GM10847 (cell line): ENCODE measurements around the gene MYO15B.

ENCODE experiments used
- POLR2A ChIP-seq: IDR thresholded peaks from 2 replicates; pipeline ENCODE4 v1.6.1; 2011; ENCODE audit not compliant: insufficient read length; ENCODE audit errors: extremely low read depth

Gene MYO15B

DNA sequence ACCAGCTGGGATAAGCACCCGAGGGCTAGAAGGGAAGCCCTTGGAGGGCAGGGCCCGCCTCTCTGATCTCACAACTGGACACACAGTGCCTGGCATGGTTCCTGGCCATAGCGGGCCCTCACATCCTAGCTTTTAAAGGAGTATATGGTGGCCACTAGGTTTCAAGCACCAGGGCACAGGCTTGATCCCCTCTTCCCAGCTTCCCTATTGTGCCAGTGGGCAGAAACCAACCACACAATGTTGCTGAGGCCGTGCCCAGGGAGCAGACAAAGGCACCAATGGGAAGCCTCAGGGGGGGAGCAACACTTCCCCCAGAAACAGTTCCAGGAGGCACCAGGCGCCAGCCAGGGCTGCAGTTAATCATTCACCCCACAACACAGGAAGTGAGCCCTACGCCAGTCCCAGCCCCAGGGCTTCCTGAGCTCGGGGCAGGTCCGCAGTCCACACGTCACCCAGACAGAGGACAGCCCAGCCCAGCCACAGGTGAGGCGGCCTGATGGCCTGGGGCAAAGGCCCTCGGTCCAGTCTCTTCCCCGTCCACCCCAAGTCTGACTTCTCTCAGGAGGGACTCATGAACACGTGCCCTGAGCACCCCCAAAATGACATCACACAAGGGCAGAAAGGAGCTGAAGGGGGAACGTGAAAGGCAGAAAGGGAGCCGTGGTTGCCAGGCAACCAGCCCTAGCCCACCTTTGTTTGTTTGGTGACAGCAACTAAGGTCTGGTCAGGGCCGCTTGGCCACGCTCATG is 58.5 kb downstream of the MYO15B start:
- TF ChIP-seq POLR2A, result peak; percentile 24

- TF ChIP-seq POLR2A, result no peak
These were observed 59.0 kb downstream of the MYO15B start for GRCh38 chr17:75646638-75646992.

DNA sequence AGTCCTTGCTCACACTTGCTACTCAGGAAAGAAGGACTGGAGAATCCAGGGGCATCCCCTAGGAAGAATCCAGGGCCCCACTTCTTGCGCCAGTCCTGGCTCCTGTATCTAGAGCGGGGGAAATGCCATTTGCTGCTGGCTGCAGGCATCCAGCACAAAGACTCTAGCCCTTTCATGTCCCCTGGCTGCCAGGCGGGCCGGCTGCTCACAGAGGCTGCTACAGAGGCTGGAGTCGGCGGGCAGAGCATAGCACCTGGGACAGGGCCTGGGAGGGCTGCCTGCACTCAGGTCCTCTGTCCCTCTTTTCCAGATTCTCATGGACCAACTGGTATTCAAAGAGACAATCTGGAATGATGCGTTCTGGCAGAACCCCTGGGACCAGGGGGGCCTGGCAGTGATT is 59.5 kb downstream of the MYO15B start:
- TF ChIP-seq POLR2A, result no peak

DNA sequence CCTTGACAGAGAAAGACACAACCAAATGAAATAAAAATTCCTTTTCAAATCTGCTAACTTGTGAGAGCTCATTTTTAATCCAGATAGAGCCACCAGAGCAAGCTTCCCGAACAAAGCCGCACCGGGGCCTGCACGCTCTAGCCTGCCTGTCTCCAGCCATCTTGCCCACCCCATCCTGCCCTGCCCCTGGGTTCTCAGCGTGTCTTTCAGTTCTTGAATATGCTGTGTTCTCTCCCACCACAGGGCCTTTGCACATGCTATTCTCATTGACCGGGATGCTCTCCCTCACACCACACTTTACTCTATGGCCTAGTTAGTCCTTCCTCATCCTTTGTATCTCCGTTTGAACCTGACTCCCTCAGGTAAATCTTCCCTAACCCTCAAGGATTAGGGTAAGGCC is 60.3 kb downstream of the MYO15B start:
- no peak for TF ChIP-seq POLR2A

DNA sequence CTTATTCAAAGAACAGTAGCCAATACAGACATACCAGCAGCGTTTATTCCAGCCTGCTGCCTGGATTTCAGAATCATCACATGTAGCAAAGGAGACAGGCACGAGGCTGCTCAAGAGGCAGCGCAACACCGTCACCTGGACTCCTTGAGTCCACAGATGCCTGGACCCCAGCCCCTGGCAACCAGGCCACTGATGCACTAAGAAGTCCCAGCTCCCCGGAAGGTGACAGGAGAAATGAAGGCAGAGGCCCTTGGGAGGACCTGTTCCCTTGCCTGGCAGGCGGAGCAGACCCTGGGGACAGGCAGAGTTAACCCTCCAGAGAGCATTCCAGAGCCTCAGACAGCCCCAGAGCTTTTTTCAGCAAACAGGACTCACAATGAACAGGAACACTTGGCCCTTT is 62.1 kb downstream of the MYO15B start:
- no peak for TF ChIP-seq POLR2A

GRCh38 chr17:75650874-75651273 is 63.3 kb downstream of the MYO15B start:
- no peak for TF ChIP-seq POLR2A

DNA sequence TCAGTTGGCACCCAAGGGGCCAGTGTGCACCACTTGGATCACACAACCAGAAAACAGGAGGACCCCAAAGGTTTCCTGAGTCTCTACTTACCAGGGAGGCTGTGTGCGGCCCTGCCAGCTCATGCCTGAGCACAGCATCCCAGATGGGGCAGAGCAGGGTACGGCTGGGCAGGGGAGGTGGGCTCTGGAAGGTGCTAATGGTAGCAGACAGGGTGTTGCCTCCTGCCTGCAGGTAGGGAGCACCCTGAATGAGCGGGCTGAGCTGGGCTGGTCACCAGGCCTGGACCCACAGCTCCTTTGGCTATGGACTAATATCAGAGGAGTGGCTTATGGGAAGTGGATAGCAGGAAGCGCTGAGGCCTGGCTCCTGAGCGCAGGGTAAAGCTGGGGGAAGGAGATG is 64.7 kb downstream of the MYO15B start:
- TF ChIP-seq POLR2A, result no peak

DNA sequence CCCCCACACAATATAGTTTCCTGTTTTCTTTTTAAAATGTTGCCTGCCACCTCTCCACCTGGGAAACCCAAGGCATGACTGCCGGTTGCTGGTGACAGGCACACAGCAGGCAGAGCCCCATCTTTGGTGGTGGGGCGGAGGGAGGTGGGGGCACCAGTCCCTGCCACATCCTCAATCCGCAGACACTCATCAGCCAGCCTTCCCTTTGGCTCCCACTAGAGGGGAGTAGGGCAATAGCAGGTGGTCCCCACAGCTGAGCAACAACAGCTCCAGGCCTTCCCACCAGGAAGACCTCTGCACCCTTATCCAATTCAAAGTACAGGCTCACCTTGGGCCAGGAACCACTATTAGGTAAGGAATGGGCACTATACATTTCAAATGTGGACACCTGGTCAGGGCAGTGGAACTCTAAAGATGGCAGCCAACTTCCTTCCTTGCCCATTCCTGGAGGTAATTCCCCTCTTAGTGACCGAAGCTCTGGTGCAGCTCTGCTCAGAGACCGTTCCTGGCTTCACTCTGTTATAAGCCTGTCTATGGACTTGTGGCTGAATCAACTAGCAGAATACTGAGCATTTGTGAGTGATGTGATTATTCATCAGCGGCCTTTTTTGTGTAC is 65.4 kb downstream of the MYO15B start:
- TF ChIP-seq POLR2A, result no peak

GRCh38 chr17:75654176-75654575 is 66.6 kb downstream of the MYO15B start:
- TF ChIP-seq POLR2A, result no peak

DNA sequence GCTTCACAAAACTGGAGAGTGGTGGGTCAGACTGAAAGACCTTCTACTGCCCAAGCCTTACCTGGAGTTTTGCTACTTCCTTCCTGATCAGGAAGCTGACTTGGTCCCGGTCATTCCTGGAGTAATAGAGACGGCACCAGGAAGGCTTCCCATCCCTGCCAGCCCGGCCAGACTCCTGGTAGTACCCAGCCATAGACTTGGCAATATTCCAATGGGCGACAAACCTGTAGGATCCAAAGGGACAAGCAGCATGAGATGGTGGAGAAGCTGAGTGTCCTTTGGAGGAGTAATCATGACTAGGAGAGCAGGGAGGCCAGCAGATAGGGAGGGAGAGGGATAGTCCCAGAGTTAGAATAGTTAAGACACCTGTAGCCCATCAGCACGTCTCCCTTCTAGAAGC is 70.6 kb downstream of the MYO15B start:
- no peak for TF ChIP-seq POLR2A

DNA sequence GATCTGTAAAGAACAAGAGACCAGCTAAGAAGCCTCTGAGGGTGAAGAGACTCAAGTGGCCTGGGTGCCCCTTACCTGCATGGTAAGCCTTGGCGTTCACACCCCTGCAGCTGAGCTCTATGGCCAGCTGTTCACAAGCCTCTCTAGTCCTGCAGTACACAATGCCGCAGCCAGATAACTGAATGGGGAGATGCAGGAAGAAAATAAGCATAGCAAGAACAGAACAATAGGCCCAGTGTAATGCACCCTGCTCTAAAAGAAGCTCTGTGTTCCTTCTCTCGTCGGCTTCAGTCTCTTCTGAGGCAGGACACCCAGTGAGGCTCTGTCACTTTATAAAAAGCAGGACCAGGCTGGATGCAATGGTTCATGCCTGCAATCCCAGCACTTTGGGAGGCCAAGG is 73.9 kb downstream of the MYO15B start:
- TF ChIP-seq POLR2A, result no peak

DNA sequence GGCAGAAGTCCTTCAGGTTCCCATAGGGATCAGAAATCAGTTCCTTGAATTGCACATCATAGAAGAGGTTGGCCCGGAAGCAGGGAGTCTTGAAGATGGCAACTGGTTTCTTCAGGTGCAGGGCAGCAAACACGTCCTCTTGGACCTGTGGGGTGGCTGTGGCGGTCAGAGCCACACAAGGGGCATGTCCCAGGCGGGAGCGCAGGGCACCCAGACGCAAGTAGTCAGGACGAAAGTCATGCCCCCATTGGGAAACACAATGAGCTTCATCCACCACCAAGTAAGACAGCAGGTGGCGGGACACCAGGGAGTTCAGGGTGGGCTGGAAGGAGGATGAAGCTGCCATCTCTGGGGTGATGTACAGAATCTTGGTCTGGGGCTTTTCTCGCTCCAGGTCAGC is 74.9 kb downstream of the MYO15B start:
- TF ChIP-seq POLR2A, result no peak

GRCh38 chr17:75664099-75664549 is 76.5 kb downstream of the MYO15B start:
- TF ChIP-seq POLR2A, result no peak

DNA sequence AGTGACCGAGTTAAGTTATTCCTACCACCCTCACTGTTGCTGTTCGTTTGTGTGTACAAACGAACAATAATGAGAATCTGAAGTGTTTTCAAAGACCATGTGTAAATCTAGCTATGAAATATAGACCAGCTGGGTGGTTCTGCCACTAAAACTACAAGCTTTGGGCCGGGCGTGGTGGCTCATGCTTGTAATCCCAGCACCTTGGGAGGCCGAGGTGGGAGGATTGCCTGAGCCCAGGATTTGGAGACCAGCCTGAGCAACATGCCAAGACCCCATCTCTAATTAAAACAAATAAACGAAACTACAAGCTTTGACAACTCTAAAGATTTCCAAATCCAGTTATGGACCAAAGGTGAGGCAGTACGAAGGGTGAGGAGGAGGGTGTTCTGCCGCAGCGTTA is 78.4 kb downstream of the MYO15B start:
- TF ChIP-seq POLR2A, result no peak

GRCh38 chr17:75666959-75667790 is 79.6 kb downstream of the MYO15B start, which contains the start of the genes RECQL5 and SAP30BP:
Gene RECQL5 (minus strand): TSS chr17:75667154. CDS start chr17:75666557, 597 bp downstream.
Gene SAP30BP (plus strand): TSS chr17:75667338. CDS start chr17:75667373, 35 bp downstream.
- TF ChIP-seq POLR2A, result peak; percentile 58

- no peak for TF ChIP-seq POLR2A
These were observed 80.2 kb downstream of the MYO15B start for GRCh38 chr17:75667825-75668224.
